ENCODE measurements around the gene RPGRIP1L. TPM values are rescaled to one million over a fixed set of nuclear protein-coding genes. Genes with fewer than 3 reads are reported as not detected.

Gene RPGRIP1L
- total and polyA plus RNA-seq, 2 of the 8 experiments (the other 6 are each of a cell fraction or from before 2014, with no cell fraction given) = 4.0 to 13.7 TPM

DNA sequence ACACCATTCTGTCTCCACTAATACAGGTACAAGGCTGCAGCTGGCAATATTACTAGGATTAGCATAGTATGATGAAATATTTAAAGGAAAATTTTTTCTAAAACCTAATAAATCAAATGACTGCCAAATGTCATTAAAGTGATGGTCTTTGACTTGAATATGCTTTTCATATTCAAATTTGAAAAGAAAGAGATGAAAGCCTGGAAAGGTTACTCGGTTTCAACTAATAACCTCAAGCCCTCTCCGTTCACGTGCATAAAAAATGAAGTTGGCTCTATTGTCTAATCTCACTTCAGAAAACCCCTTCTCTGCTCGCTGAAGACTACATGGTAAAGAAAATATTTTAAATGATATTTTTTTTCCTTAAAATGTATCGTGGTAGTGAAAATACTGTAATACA lies 83.2 kb downstream of the RPGRIP1L start:
- no peak overlapping the region for H3K23ac ChIP-seq (ENCODE audit: insufficient read length)
- WGBS, 2 experiments (ENCODE audit: extremely low coverage in 1 of 2, insufficient coverage in 1 of 2, insufficient read length in 1 of 2, insufficient replicate concordance in 2 of 2, low coverage in 1 of 2, low lambda C conversion rate in 2 of 2, missing lambda C conversion rate in 1 of 2) = 88% methylated on average over 5 of the region's 5 CpGs; no CpG with 5 or more reads in 1 of the 2 experiments
- no peak overlapping the region for H3K4ac ChIP-seq (replicated peaks; ENCODE audit: insufficient read length, low read depth, low read length)
- no peak overlapping the region for H2BK20ac ChIP-seq (ENCODE audit: low read length)
- H3K14ac ChIP-seq (ENCODE audit: insufficient read length) = no peak overlapping the region
- H2BK5ac ChIP-seq (ENCODE audit: low read depth, low read length) = no peak overlapping the region
- no peak overlapping the region for H3K18ac ChIP-seq (ENCODE audit: extremely low read depth, low read length)
- H3K9me3 ChIP-seq (ENCODE audit: insufficient read depth in 2 of 2, low read depth in 1 of 2, low read length in 1 of 2) = peaks cover 0 to 9% of the 10 kb centered on the region in 2 experiments; a peak in 1 of 4 replicates
- H3K36me3 ChIP-seq (ENCODE audit: control insufficient read depth in 2 of 4, insufficient read depth in 4 of 4, low read length in 3 of 4) = no peaks in the 10 kb centered on the region
- H4K5ac ChIP-seq (ENCODE audit: insufficient read length, low read depth, low read length) = no peak overlapping the region
- H2BK120ac ChIP-seq (replicated peaks; ENCODE audit: low read depth, low read length) = no peak overlapping the region
- no peak for DNase-seq (ENCODE audit: low read depth in 1 of 2, low spot score in 2 of 2)
- ChIA-PET CTCF (ENCODE audit: partially characterized antibody) (no interaction called here), POLR2A (ENCODE audit: partially characterized antibody) (no interaction called here)
- H4K20me1 ChIP-seq (replicated peaks in 1 of 2; ENCODE audit: control insufficient read depth in 1 of 2, insufficient read depth in 2 of 2, low read length in 2 of 2) = no peaks in the 10 kb centered on the region
- H3K56ac ChIP-seq (replicated peaks; ENCODE audit: insufficient read length, low read depth, low read length) = no peak overlapping the region
- H3K23me2 ChIP-seq (ENCODE audit: low read depth, low read length) = no peaks in the 10 kb centered on the region; the same call in 1 of the 2 replicates
- no peaks in the 10 kb centered on the region for H3K79me1 ChIP-seq (ENCODE audit: low read depth, low read length)
- no peak overlapping the region for H3K9ac ChIP-seq (replicated peaks in 1 of 4; ENCODE audit: extremely low read depth in 1 of 4, low read depth in 3 of 4, low read length in 3 of 4)
- H2BK15ac ChIP-seq (ENCODE audit: low read length) = no peak overlapping the region
- no peak overlapping the region for H3K4me2 ChIP-seq (ENCODE audit: insufficient read depth in 1 of 2, low read depth in 2 of 2, low read length in 2 of 2)
- no peaks in the 10 kb centered on the region for H3K79me2 ChIP-seq (ENCODE audit: control insufficient read depth in 1 of 2, insufficient read depth in 2 of 2, low read length in 2 of 2)
- H4K8ac ChIP-seq (ENCODE audit: extremely low read depth, insufficient read depth, low read length) = no peak overlapping the region
- no peak overlapping the region for H4K91ac ChIP-seq (replicated peaks; ENCODE audit: insufficient read length, low read length)
- H3K4me1 ChIP-seq (replicated peaks in 1 of 4; ENCODE audit: control insufficient read depth in 3 of 4, insufficient read depth in 4 of 4, low read length in 3 of 4) = no peaks in the 10 kb centered on the region
- H3K4me3 ChIP-seq (ENCODE audit: extremely low read depth in 1 of 4, insufficient read depth in 2 of 4, low read depth in 3 of 4, low read length in 4 of 4) = no peak overlapping the region
- H2AFZ ChIP-seq (ENCODE audit: low read length) = no peak overlapping the region
- H3K27ac ChIP-seq (ENCODE audit: low read depth, low read length) = no peak overlapping the region
- no peak overlapping the region for H2AK5ac ChIP-seq (ENCODE audit: low read depth, low read length)
- no peak overlapping the region for H2BK12ac ChIP-seq (ENCODE audit: low read depth, low read length)
- H3K27me3 ChIP-seq (replicated peaks in 1 of 4; ENCODE audit: control insufficient read depth in 3 of 4, extremely low read depth in 1 of 4, insufficient read depth in 3 of 4, low read length in 3 of 4) = no peaks in the 10 kb centered on the region
- no peak for FAIRE-seq
- TF ChIP-seq CEBPB (IDR thresholded peaks at IDR 0.05; ENCODE audit: low read depth, low read length) (no peak), GABPA (IDR thresholded peaks at IDR 0.05; ENCODE audit: borderline replicate concordance, insufficient read depth, low read length) (no peak)

Data from H1 (cell line).